Testis (tissue), 2 donors: Measurements from ENCODE around the gene GINS3.

Experiments
- CTCF ChIP-seq, 3 experiments: fragments of 450-650 bp in 2 of 3; fragments of 200-600 bp in 1 of 3; sonication (generic) in 1 of 3; IDR thresholded peaks; one replicate each; pipeline ENCODE4 v1.5.1; 2016 to 2019; ENCODE audit warnings: antibody characterized with exemption in 3 of 3, mild to moderate bottlenecking in 2 of 3, moderate library complexity in 1 of 3
- POLR2A ChIP-seq: fragments of 450-650 bp; IDR thresholded peaks from one replicate; pipeline ENCODE4 v1.6.1; 2017; ENCODE audit warnings: antibody characterized with exemption, mild to moderate bottlenecking, moderate library complexity

GRCh38 chr16:58425756-58426494 is 33.7 kb downstream of the GINS3 start:
- TF ChIP-seq CTCF (IDR thresholded peaks at IDR 0.05) (no peak), POLR2A (no peak)
